HepG2 (cell line): ENCODE results near the gene ZNF829. TPM values are rescaled to one million over a fixed set of nuclear protein-coding genes. Genes with fewer than 3 reads are reported as not detected.

ENCODE experiments used
- CREB1 ChIP-seq, 2 experiments: fragments of 450-650 bp in 1 of 2; IDR thresholded peaks; 2 replicates each; pipeline ENCODE4 v1.6.1; 2016 to 2017; ENCODE audit warnings: control low read depth in 1 of 2, mild to moderate bottlenecking in 1 of 2, missing compliant biosample characterization in 1 of 2, missing genetic modification characterization in 1 of 2
- FOXA3 ChIP-seq: IDR thresholded peaks from 2 replicates; pipeline ENCODE4 v1.6.1; 2016; ENCODE audit warnings: missing genetic modification reagents, missing compliant biosample characterization
- HHEX ChIP-seq: IDR thresholded peaks from 2 replicates; pipeline ENCODE4 v1.6.1; 2016; ENCODE audit warnings: control low read depth
- IKZF1 ChIP-seq: fragments of 450-650 bp; IDR thresholded peaks from 2 replicates; pipeline ENCODE4 v1.7.1; 2016
- NFIC ChIP-seq: IDR thresholded peaks from 2 replicates; pipeline ENCODE4 v1.6.1; 2012; ENCODE audit warnings: mild to moderate bottlenecking, low read length, inconsistent platforms
- SNAI1 ChIP-seq: sonication (generic); formaldehyde crosslinking; IDR thresholded peaks from 2 replicates; pipeline ENCODE4 v1.5.0; 2020; ENCODE audit warnings: mild to moderate bottlenecking, missing genetic modification reagents, borderline replicate concordance
- SRSF9 ChIP-seq: fragments of 200-400 bp; formaldehyde crosslinking; IDR thresholded peaks from 2 replicates; pipeline ENCODE4 v1.6.1; 2018; ENCODE audit warnings: borderline replicate concordance, mild to moderate bottlenecking, low read depth, low read length; ENCODE audit not compliant: insufficient read depth, poor library complexity, severe bottlenecking
- ZBTB3 ChIP-seq: sonication (generic); formaldehyde crosslinking; IDR thresholded peaks from 2 replicates; pipeline ENCODE4 v1.4.0; 2020; ENCODE audit warnings: low read depth, mild to moderate bottlenecking, moderate library complexity, missing genetic modification reagents, borderline replicate concordance
- ZNF225 ChIP-seq: sonication (generic); formaldehyde crosslinking; IDR thresholded peaks from 2 replicates; pipeline ENCODE4 v1.4.0; 2020; ENCODE audit warnings: mild to moderate bottlenecking, missing genetic modification reagents
- ZNF230 ChIP-seq: sonication (generic); formaldehyde crosslinking; IDR thresholded peaks from 2 replicates; pipeline ENCODE4 v1.4.0; 2020; ENCODE audit warnings: mild to moderate bottlenecking, missing genetic modification reagents
- ZNF24 ChIP-seq: fragments of 450-650 bp; IDR thresholded peaks from 2 replicates; pipeline ENCODE4 v1.6.1; 2017; ENCODE audit warnings: antibody characterized with exemption, mild to moderate bottlenecking
- ZNF33A ChIP-seq: sonication (generic); formaldehyde crosslinking; IDR thresholded peaks from 2 replicates; pipeline ENCODE4 v1.5.1; 2020; ENCODE audit warnings: missing genetic modification reagents, mild to moderate bottlenecking, moderate library complexity, borderline replicate concordance
- ZNF644 ChIP-seq: IDR thresholded peaks from 2 replicates; pipeline ENCODE4 v1.6.1; 2016; ENCODE audit warnings: low read depth
- ZNF674 ChIP-seq: sonication (generic); formaldehyde crosslinking; IDR thresholded peaks from 2 replicates; pipeline ENCODE4 v1.5.0; 2020; ENCODE audit warnings: low read depth, mild to moderate bottlenecking, missing genetic modification reagents
- ZNF891 ChIP-seq: sonication (generic); formaldehyde crosslinking; IDR thresholded peaks from 2 replicates; pipeline ENCODE4 v1.5.0; 2020; ENCODE audit warnings: mild to moderate bottlenecking, missing genetic modification reagents
- ZSCAN31 ChIP-seq: sonication (generic); formaldehyde crosslinking; IDR thresholded peaks from 2 replicates; pipeline ENCODE4 v1.5.0; 2020; ENCODE audit warnings: low read depth, mild to moderate bottlenecking, missing genetic modification reagents
- polyA plus RNA-seq, 8 experiments: library from polyadenylated mRNA; depleted of rRNA in 3 of 8; stranded (reverse) in 7 of 8; unstranded in 1 of 8; fragments of >200 nt; fragmentation: Illumina TruSeq in 4 of 8; extraction: Trizol in 4 of 8; gene quantifications; 2 replicates each; pipeline versions ENCODE4 v1.2.1 to v1.2.3, GENCODE V29; 2011 to 2016; ENCODE audit warnings: low read depth in 4 of 8, missing spikeins in 1 of 8, mixed read lengths in 1 of 8; ENCODE audit not compliant: insufficient read depth in 1 of 8
- total RNA-seq, 5 experiments: library from RNA; depleted of rRNA; stranded (reverse); fragments of >200 nt; fragmentation: Illumina TruSeq; extraction: Trizol; gene quantifications; 2 replicates each; pipeline ENCODE4 v1.2.3, GENCODE V29; 2016; ENCODE audit warnings: low read depth in 1 of 5
- TF ChIP-seq, protein P1 (sequence below): sonication (generic); formaldehyde crosslinking; conservative IDR thresholded peaks from 2 replicates; pipeline ENCODE4 v1.4.0; 2020; ENCODE audit warnings: missing genetic modification reagents
- TF ChIP-seq, protein P2 (sequence below): sonication (generic); formaldehyde crosslinking; IDR thresholded peaks from 2 replicates; pipeline ENCODE4 v1.4.0; 2020; ENCODE audit warnings: mild to moderate bottlenecking, missing genetic modification reagents
- TF ChIP-seq, protein P3 (sequence below): sonication (generic); formaldehyde crosslinking; IDR thresholded peaks from 2 replicates; pipeline ENCODE4 v1.8.0; 2022; ENCODE audit warnings: mild to moderate bottlenecking, missing genetic modification reagents, moderate library complexity
- TF ChIP-seq, protein P4 (sequence below): sonication (generic); formaldehyde crosslinking; IDR thresholded peaks from 2 replicates; pipeline ENCODE4 v1.4.0; 2020; ENCODE audit warnings: missing genetic modification reagents
- TF ChIP-seq, protein P5 (sequence below): sonication (generic); formaldehyde crosslinking; IDR thresholded peaks from 2 replicates; pipeline ENCODE4 v1.4.0; 2020; ENCODE audit warnings: mild to moderate bottlenecking, missing genetic modification reagents
- TF ChIP-seq, protein P6 (sequence below): sonication (generic); formaldehyde crosslinking; IDR thresholded peaks from 2 replicates; pipeline ENCODE4 v1.4.0; 2020; ENCODE audit warnings: mild to moderate bottlenecking, missing genetic modification reagents

ZNF829 gene
- total and polyA plus RNA-seq, 2 of the 13 experiments (the other 11 are each of a cell fraction or from before 2014, with no cell fraction given) = 0.15 to 0.86 TPM

DNA sequence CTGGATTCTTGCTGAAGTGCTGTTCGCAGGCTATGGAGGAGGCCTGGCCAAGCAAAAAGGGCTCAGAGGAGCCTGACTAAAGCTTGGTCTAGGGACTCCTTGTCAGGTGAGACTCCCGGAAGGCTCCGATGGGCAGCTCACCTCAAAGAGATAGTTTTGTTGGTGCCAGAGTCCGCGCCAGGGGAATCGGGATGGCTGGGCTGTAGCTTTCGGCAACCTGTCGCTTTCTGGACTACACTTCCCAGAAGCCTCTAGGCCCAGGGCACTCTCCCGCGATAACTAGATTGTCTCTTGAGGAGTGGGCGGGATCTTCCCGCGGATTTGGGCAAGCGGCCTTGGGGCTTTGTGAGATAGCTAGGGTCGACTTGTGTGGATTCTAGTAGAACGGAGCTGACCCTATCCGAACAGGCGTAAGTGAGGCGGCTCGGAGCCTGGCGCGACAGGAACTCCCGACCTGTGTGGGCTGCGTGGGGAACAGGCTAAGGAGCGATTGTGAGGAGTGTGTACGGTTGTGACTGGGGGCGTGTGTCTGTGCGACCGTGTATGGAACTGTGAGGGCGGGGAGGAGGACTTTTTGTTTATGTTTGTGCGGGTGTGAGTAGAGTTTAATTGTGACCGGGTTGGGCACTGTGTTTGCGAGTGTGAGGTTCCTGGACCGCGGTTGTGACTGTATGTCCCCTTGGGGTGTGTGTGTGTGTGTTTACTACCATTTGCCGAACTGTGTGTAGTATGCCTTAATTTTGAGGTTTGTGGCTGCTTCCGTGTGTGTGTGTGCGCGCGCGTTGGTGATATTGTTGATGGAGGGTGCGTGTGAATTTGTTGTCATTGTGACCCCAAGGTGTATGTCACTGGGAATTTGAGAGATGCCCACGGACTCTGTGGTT lies 65.3 kb downstream of the ZNF829 start, which contains the start of gene ZNF345 (continued):
- TF ChIP-seq, protein P1, sequence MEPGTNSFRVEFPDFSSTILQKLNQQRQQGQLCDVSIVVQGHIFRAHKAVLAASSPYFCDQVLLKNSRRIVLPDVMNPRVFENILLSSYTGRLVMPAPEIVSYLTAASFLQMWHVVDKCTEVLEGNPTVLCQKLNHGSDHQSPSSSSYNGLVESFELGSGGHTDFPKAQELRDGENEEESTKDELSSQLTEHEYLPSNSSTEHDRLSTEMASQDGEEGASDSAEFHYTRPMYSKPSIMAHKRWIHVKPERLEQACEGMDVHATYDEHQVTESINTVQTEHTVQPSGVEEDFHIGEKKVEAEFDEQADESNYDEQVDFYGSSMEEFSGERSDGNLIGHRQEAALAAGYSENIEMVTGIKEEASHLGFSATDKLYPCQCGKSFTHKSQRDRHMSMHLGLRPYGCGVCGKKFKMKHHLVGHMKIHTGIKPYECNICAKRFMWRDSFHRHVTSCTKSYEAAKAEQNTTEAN = peak; percentile 60; the same call in 1 of the 2 replicates
- TF ChIP-seq, protein P2, sequence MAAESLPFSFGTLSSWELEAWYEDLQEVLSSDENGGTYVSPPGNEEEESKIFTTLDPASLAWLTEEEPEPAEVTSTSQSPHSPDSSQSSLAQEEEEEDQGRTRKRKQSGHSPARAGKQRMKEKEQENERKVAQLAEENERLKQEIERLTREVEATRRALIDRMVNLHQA (CRISPR knock-in tag) = no peak
- TF ChIP-seq ZNF230 = no peak
- no peak for TF ChIP-seq ZNF644 (CRISPR knock-in tag)
- no peak for TF ChIP-seq ZNF674 (CRISPR knock-in tag)
- 0 out of 2 replicates have a peak, but pooled peaks have one; percentile 27 for TF ChIP-seq ZBTB3 (CRISPR knock-in tag)
- TF ChIP-seq SRSF9 = no peak
- no peak for TF ChIP-seq CREB1 (IDR thresholded peaks at IDR 0.05)
- peak; percentile 40; the same call in 1 of the 2 replicates for TF ChIP-seq CREB1 (CRISPR knock-in tag; IDR thresholded peaks at IDR 0.05)
- TF ChIP-seq, protein P3, sequence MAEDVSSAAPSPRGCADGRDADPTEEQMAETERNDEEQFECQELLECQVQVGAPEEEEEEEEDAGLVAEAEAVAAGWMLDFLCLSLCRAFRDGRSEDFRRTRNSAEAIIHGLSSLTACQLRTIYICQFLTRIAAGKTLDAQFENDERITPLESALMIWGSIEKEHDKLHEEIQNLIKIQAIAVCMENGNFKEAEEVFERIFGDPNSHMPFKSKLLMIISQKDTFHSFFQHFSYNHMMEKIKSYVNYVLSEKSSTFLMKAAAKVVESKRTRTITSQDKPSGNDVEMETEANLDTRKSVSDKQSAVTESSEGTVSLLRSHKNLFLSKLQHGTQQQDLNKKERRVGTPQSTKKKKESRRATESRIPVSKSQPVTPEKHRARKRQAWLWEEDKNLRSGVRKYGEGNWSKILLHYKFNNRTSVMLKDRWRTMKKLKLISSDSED (CRISPR knock-in tag) = no peak
- TF ChIP-seq IKZF1 = no peak
- TF ChIP-seq, protein P4, sequence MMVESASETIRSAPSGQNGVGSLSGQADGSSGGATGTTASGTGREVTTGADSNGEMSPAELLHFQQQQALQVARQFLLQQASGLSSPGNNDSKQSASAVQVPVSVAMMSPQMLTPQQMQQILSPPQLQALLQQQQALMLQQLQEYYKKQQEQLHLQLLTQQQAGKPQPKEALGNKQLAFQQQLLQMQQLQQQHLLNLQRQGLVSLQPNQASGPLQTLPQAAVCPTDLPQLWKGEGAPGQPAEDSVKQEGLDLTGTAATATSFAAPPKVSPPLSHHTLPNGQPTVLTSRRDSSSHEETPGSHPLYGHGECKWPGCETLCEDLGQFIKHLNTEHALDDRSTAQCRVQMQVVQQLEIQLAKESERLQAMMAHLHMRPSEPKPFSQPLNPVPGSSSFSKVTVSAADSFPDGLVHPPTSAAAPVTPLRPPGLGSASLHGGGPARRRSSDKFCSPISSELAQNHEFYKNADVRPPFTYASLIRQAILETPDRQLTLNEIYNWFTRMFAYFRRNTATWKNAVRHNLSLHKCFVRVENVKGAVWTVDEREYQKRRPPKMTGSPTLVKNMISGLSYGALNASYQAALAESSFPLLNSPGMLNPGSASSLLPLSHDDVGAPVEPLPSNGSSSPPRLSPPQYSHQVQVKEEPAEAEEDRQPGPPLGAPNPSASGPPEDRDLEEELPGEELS (CRISPR knock-in tag) = no peak
- peak; percentile 54; the same call in 1 of the 2 replicates for TF ChIP-seq ZNF891 (CRISPR knock-in tag)
- TF ChIP-seq, protein P5, sequence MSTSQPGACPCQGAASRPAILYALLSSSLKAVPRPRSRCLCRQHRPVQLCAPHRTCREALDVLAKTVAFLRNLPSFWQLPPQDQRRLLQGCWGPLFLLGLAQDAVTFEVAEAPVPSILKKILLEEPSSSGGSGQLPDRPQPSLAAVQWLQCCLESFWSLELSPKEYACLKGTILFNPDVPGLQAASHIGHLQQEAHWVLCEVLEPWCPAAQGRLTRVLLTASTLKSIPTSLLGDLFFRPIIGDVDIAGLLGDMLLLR (CRISPR knock-in tag) = no peak
- no peak for TF ChIP-seq HHEX (CRISPR knock-in tag)
- TF ChIP-seq, protein P6, sequence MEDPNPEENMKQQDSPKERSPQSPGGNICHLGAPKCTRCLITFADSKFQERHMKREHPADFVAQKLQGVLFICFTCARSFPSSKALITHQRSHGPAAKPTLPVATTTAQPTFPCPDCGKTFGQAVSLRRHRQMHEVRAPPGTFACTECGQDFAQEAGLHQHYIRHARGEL (CRISPR knock-in tag) = no peak
- TF ChIP-seq ZNF33A = no peak
- no peak for TF ChIP-seq NFIC
- no peak for TF ChIP-seq FOXA3 (CRISPR knock-in tag)
- 0 out of 2 replicates have a peak, but pooled peaks have one; percentile 13 for TF ChIP-seq ZSCAN31
- TF ChIP-seq ZNF24 = no peak
- TF ChIP-seq SNAI1 = no peak
- TF ChIP-seq ZNF225 (CRISPR knock-in tag) = no peak; the same call in 1 of the 2 replicates
